Neuronal stem cell (in vitro differentiated cells): ENCODE results near the gene PLEKHA5.

Experiments used
- DNase-seq: peaks from one replicate; pipeline ENCODE4 v3.0.0-alpha.2; 2013; ENCODE audit warnings: low spot score
- H2AFZ ChIP-seq: one replicate; pipeline ENCODE4 v1.6.1; 2013; ENCODE audit warnings: mild to moderate bottlenecking, low read length, inconsistent platforms
- H2AK5ac ChIP-seq: 2 replicates; pipeline ENCODE4 v1.6.1; 2013; ENCODE audit warnings: low read depth, mild to moderate bottlenecking, inconsistent platforms, low read length, moderate library complexity, mixed read lengths
- H2BK120ac ChIP-seq: 2 replicates; pipeline ENCODE4 v1.6.1; 2013; ENCODE audit warnings: low read depth, mild to moderate bottlenecking, inconsistent platforms, low read length, moderate library complexity, mixed read lengths
- H2BK12ac ChIP-seq: one replicate; pipeline ENCODE4 v1.6.1; 2013; ENCODE audit warnings: low read length, inconsistent platforms
- H2BK15ac ChIP-seq: 2 replicates; pipeline ENCODE4 v1.6.1; 2013; ENCODE audit warnings: mild to moderate bottlenecking, low read length, inconsistent platforms, mixed read lengths
- H2BK5ac ChIP-seq: one replicate; pipeline ENCODE4 v1.6.1; 2013; ENCODE audit warnings: inconsistent platforms, mild to moderate bottlenecking, low read length, moderate library complexity
- H3K14ac ChIP-seq: one replicate; pipeline ENCODE4 v1.6.1; 2013; ENCODE audit warnings: low read length, inconsistent platforms
- H3K18ac ChIP-seq: 2 replicates; pipeline ENCODE4 v1.6.1; 2013; ENCODE audit warnings: low read length, inconsistent platforms
- H3K23ac ChIP-seq: 2 replicates; pipeline ENCODE4 v1.6.1; 2013; ENCODE audit warnings: low read depth, mild to moderate bottlenecking, mixed read lengths, low read length, inconsistent platforms; ENCODE audit not compliant: poor library complexity
- H3K27ac ChIP-seq: replicated peaks from 3 replicates; pipeline ENCODE4 v1.5.1; 2013; ENCODE audit warnings: low read length, inconsistent platforms
- H3K27me3 ChIP-seq, 3 experiments: 2 replicates each; pipeline ENCODE4 v1.6.1; 2013; ENCODE audit warnings: low read length in 3 of 3, mild to moderate bottlenecking in 2 of 3, inconsistent platforms in 1 of 3, low read depth in 1 of 3, mixed read lengths in 1 of 3, moderate library complexity in 1 of 3; ENCODE audit not compliant: control insufficient read depth in 3 of 3, insufficient read depth in 3 of 3
- H3K36me3 ChIP-seq, 2 donors: replicated peaks in 1 of 2; 2 replicates each; pipeline ENCODE4 v1.6.1; 2013; ENCODE audit warnings: low read length in 2 of 2; ENCODE audit not compliant: control insufficient read depth in 2 of 2, insufficient read depth in 2 of 2
- H3K4ac ChIP-seq: 2 replicates; pipeline ENCODE4 v1.6.1; 2013; ENCODE audit warnings: inconsistent platforms, mild to moderate bottlenecking, low read length, moderate library complexity
- H3K4me1 ChIP-seq, 2 donors: 1 replicate in 1 of 2; 2 replicates in 1 of 2; pipeline ENCODE4 v1.6.1; 2013; ENCODE audit warnings: low read length in 2 of 2, low read depth in 1 of 2; ENCODE audit not compliant: control insufficient read depth in 2 of 2, insufficient read depth in 1 of 2
- H3K4me2 ChIP-seq: one replicate; pipeline ENCODE4 v1.6.1; 2013; ENCODE audit warnings: mild to moderate bottlenecking, low read length, inconsistent platforms; ENCODE audit not compliant: insufficient read depth, poor library complexity, severe bottlenecking
- H3K4me3 ChIP-seq, 2 donors: 2 replicates each; pipeline ENCODE4 v1.5.1; 2013; ENCODE audit warnings: low read length in 2 of 2, mild to moderate bottlenecking in 2 of 2, inconsistent platforms in 1 of 2, moderate library complexity in 1 of 2
- H3K79me1 ChIP-seq: one replicate; pipeline ENCODE4 v1.6.1; 2013; ENCODE audit warnings: low read depth, mild to moderate bottlenecking, inconsistent platforms, low read length, moderate library complexity
- H3K9ac ChIP-seq: one replicate; pipeline ENCODE4 v1.6.1; 2013; ENCODE audit warnings: mild to moderate bottlenecking, low read depth, low read length, inconsistent platforms; ENCODE audit not compliant: poor library complexity
- H3K9me3 ChIP-seq, 2 donors: replicated peaks in 1 of 2; 2 replicates each; pipeline versions ENCODE3 to v1.6.1; 2013; ENCODE audit warnings: low read length in 2 of 2, mild to moderate bottlenecking in 2 of 2, inconsistent platforms in 1 of 2, low read depth in 1 of 2, mixed read lengths in 1 of 2, moderate library complexity in 1 of 2; ENCODE audit not compliant: control insufficient read depth in 2 of 2, insufficient read depth in 1 of 2
- H4K8ac ChIP-seq: one replicate; pipeline ENCODE4 v1.6.1; 2013; ENCODE audit warnings: low read depth, mild to moderate bottlenecking, inconsistent platforms, low read length, moderate library complexity
- H4K91ac ChIP-seq: one replicate; pipeline ENCODE4 v1.6.1; 2013; ENCODE audit warnings: low read length, low read depth, mild to moderate bottlenecking, inconsistent platforms; ENCODE audit not compliant: poor library complexity
- WGBS, 2 donors: extraction: QIAGEN DNeasy Blood & Tissue Kit; methylation state at CpG; one replicate each; pipeline ENCODE4 v1.1.7; 2013; ENCODE audit warnings: missing lambda C conversion rate in 2 of 2, mixed read lengths in 1 of 2; ENCODE audit not compliant: insufficient read length in 2 of 2, insufficient replicate concordance in 1 of 2; ENCODE audit errors: extremely low coverage in 2 of 2; 5-methylcytosine and 5-hydroxymethylcytosine counted together

Gene PLEKHA5

DNA sequence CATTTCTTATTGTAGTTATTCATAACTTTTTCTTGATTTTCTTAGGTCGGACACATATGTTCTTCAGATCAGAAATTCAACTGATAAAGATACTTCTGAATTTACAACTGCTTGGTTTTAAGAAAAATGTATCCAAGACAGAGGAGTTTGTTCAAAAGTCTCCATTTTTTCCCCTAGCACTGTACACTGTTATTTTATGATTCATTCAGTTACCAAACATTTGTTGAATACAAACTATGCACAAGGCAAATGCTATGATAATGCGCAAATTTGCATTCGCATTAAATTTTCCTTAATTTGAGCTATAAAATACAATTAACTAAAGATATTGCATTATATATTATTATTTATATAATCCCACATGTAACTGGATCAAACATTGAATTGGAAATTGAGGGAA is 10.1 kb upstream of the PLEKHA5 start:
- no peak overlapping the region for H2AK5ac ChIP-seq
- H3K18ac ChIP-seq: no peak overlapping the region
- H2AFZ ChIP-seq: no peak overlapping the region
- H3K27me3 ChIP-seq: no peaks in the 10 kb centered on the region
- H2BK5ac ChIP-seq: no peak overlapping the region
- no peak overlapping the region for H3K23ac ChIP-seq
- no peak overlapping the region for H3K14ac ChIP-seq
- no peak overlapping the region for H3K4ac ChIP-seq
- no peak overlapping the region for H3K27ac ChIP-seq
- peaks cover 2 to 15% of the 10 kb centered on the region in 2 donors for H3K4me1 ChIP-seq
- no peak overlapping the region for H2BK15ac ChIP-seq
- no peak overlapping the region for H4K91ac ChIP-seq
- no peaks in the 10 kb centered on the region for H3K79me1 ChIP-seq
- no peak for DNase-seq
- no peak overlapping the region for H3K4me3 ChIP-seq
- H3K9ac ChIP-seq: no peak overlapping the region
- no peak overlapping the region for H2BK120ac ChIP-seq
- no peaks in the 10 kb centered on the region for H3K36me3 ChIP-seq
- no peak overlapping the region for H3K4me2 ChIP-seq
- H4K8ac ChIP-seq: no peak overlapping the region
- H2BK12ac ChIP-seq: no peak overlapping the region
- WGBS, 2 donors: no CpG with 5 or more reads among the region's 3 CpGs
- H3K9me3 ChIP-seq: no peaks in the 10 kb centered on the region

DNA sequence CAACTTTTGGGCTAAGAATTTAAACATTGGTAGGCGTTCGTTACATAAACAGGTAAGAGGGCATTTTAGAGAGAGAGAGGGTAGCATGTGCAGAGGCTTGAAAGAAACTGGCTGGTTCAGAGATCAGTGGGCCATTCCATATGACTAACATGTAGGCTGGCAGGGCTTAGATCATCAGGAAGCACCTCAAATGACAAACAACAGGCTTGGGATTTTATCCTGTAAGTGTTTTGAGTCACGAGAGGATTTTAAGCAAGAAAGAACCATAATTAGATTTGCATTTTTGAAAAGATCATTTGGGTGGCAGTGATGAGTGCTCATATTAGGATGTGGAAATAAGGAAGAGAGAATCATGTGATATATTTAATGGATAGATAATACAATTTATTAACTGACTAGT is 8.7 kb upstream of the PLEKHA5 start:
- Histone ChIP-seq H2AFZ (no peak overlapping the region), H3K79me1 (no peaks in the 10 kb centered on the region), H2BK12ac (no peak overlapping the region), H2BK5ac (no peak overlapping the region), H3K18ac (no peak overlapping the region), H3K23ac (no peak overlapping the region), H3K9ac (no peak overlapping the region), H2BK120ac (no peak overlapping the region), H2AK5ac (no peak overlapping the region), H3K4me2 (no peak overlapping the region), H4K8ac (no peak overlapping the region), H3K4ac (no peak overlapping the region), H3K4me3 (no peak overlapping the region), H4K91ac (no peak overlapping the region), H3K14ac (no peak overlapping the region), H3K9me3 (no peaks in the 10 kb centered on the region), H3K27me3 (no peaks in the 10 kb centered on the region), H2BK15ac (no peak overlapping the region), H3K27ac (no peak overlapping the region), H3K36me3 (no peaks in the 10 kb centered on the region), H3K4me1 (peaks cover 0 to 6% of the 10 kb centered on the region in 2 donors)
- no peak for DNase-seq
- no CpG with 5 or more reads among the region's 3 CpGs for WGBS, 2 donors

DNA sequence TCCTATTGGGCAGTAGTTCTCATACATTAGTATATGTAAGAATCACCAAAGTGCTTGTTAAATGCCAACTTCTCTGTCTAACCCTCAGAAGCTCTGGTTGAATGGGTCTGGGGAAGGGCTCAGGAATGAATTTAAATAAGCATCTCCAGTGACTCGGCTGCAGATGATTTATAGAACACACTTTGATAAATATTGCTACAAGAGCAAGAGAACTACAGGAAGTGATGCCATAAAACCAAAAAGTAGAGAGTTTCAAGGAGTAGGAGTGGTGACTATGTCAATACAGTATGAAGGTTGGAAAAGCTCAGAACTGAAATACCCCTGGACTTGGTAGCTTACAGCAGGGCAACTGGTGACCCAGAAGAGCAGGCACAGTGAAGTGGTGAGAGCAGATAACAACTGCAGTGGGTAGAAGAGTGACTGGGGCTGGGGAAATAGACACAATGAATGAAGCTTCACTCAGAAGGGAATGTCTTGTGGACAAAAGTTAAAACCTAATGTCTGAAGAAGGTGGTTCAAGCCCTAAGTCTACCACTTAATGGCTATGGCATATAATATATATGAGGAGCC is 8.0 kb upstream of the PLEKHA5 start:
- no peak overlapping the region for H3K14ac ChIP-seq
- no peaks in the 10 kb centered on the region for H3K4me1 ChIP-seq
- no peak overlapping the region for H4K8ac ChIP-seq
- no peak overlapping the region for H3K23ac ChIP-seq
- DNase-seq: no peak
- H3K36me3 ChIP-seq: no peaks in the 10 kb centered on the region
- H3K27me3 ChIP-seq: no peaks in the 10 kb centered on the region
- H3K18ac ChIP-seq: no peak overlapping the region
- no CpG with 5 or more reads among the region's 1 CpG for WGBS, 2 donors
- H2AFZ ChIP-seq: no peak overlapping the region
- no peak overlapping the region for H3K27ac ChIP-seq
- H2BK12ac ChIP-seq: no peak overlapping the region
- H3K9ac ChIP-seq: no peak overlapping the region
- no peak overlapping the region for H2AK5ac ChIP-seq
- H3K79me1 ChIP-seq: no peaks in the 10 kb centered on the region
- no peak overlapping the region for H2BK120ac ChIP-seq
- no peak overlapping the region for H3K4me2 ChIP-seq
- H2BK15ac ChIP-seq: no peak overlapping the region
- H3K4ac ChIP-seq: no peak overlapping the region
- H2BK5ac ChIP-seq: no peak overlapping the region
- H3K9me3 ChIP-seq: no peaks in the 10 kb centered on the region
- no peak overlapping the region for H3K4me3 ChIP-seq
- no peak overlapping the region for H4K91ac ChIP-seq

GRCh38 chr12:19125325-19125724 is 4.2 kb upstream of the PLEKHA5 start:
- no peak overlapping the region for H2BK12ac ChIP-seq
- H2BK120ac ChIP-seq: no peak overlapping the region
- H3K79me1 ChIP-seq: no peaks in the 10 kb centered on the region
- no peak overlapping the region for H2AK5ac ChIP-seq
- no peak overlapping the region for H2BK15ac ChIP-seq
- no peaks in the 10 kb centered on the region for H3K27me3 ChIP-seq
- no peaks in the 10 kb centered on the region for H3K36me3 ChIP-seq
- H2AFZ ChIP-seq: no peak overlapping the region
- H3K9me3 ChIP-seq: peaks cover 0 to 17% of the 10 kb centered on the region in 2 donors
- DNase-seq: no peak
- no peak overlapping the region for H3K18ac ChIP-seq
- no peak overlapping the region for H2BK5ac ChIP-seq
- no peak overlapping the region for H3K4ac ChIP-seq
- H4K91ac ChIP-seq: no peak overlapping the region
- WGBS, 2 donors: no CpG with 5 or more reads among the region's 5 CpGs
- H3K14ac ChIP-seq: no peak overlapping the region
- H3K9ac ChIP-seq: no peak overlapping the region
- no peaks in the 10 kb centered on the region for H3K4me1 ChIP-seq
- H3K27ac ChIP-seq: no peak overlapping the region
- no peak overlapping the region for H4K8ac ChIP-seq
- no peak overlapping the region for H3K4me3 ChIP-seq
- no peak overlapping the region for H3K4me2 ChIP-seq
- H3K23ac ChIP-seq: no peak overlapping the region
